PC-9 (cell line): ENCODE data around the gene HTR5A.

Experiments
- CTCF ChIP-seq: fragments of 200-600 bp; sonication (generic); conservative IDR thresholded peaks from 2 replicates; pipeline ENCODE4 v1.6.1; 2017; ENCODE audit warnings: mixed run types, antibody characterized with exemption, mild to moderate bottlenecking, moderate library complexity
- EZH2 ChIP-seq: fragments of 200-600 bp; sonication (generic); IDR thresholded peaks from 2 replicates; pipeline ENCODE4 v1.8.0; 2017; ENCODE audit warnings: antibody characterized with exemption, low read depth

- TF ChIP-seq CTCF (no peak), EZH2 (no peak)
Observed at GRCh38 chr7:155069992-155070751, at the start of gene HTR5A.
